ENCODE results near the gene LPXN.
A peak's percentile ranks its signal among the peaks of the same experiment; 100 is the strongest.
"Not testable (repeated sequence)": the region's sequence is repeated elsewhere in the genome, so short reads cannot be mapped to it uniquely, and the experiment has no call there.

LPXN gene

GRCh38 chr11:58579192-58580129 lies 3.8 kb upstream of the LPXN start:
- DNase-seq (ENCODE audit: insufficient read length, low spot score) (no peak), FAIRE-seq (peak; percentile 99)

DNA sequence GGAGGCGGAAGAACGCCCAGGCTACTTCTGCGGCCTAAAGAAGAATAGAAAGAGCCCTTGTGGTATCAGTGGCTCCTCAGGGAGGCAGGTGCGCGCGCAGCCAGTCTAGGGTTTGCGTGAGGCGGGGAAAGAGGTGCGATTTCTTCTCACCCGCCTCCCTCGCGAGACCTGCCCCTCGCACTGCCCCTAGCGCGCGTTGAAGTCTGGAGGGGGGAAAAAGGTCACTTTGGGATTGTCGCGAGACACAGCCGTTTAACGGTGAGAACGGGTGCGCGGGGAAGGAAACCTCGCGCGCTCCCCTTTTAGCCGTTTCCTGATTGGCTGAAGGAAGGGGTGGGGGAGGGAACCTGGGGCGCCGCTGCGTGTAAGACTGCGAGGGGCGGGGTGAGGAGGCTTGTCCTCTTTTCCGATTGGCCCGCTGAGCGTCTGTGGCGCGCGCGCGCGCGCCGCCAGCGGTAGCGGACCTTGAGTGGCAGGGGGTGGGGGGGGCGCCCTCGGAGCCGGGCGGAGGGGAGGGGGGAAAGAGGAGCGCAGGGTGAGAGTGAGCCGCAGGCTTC lies 3.1 kb upstream of the LPXN start, which contains the start of gene ZFP91:
ZFP91 (plus strand) TSS at position 429 of the 557 bp plus-strand sequence. CDS start 219 bp downstream, outside the sequence.
- peak; percentile 58 for DNase-seq (ENCODE audit: insufficient read length, low spot score)
- FAIRE-seq, result no peak

DNA sequence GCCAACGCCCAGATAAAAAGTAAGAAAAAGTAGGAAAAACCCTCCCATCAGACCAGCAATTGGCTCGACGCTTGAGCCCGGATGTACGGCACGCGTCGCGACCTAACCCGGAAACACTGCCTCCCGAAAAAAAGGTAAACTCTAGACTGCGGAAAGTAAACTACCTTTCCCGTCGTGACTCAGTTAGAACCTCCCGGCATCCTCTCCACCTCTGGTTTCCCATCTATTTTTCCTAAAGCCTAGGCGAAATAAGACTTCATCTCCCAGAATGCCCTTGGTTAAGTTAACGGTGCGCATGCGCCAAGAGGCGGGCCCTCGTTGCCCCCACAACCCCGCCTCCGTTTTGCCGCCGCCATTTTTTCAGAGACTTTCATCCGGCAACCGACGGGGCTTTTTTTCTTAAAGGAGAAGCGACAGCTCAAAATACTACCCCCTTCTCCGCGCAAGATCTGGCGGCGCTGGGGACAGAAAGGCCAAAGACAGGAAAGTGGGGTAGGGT lies 2.5 kb upstream of the LPXN start:
- FAIRE-seq (peak; percentile 98), DNase-seq (ENCODE audit: insufficient read length, low spot score) (no peak)

GRCh38 chr11:58577555-58578135 lies 2.0 kb upstream of the LPXN start:
- no peak for DNase-seq (ENCODE audit: insufficient read length, low spot score)
- no peak for FAIRE-seq

GRCh38 chr11:58576887-58577471 lies 1.3 kb upstream of the LPXN start:
- DNase-seq (ENCODE audit: insufficient read length, low spot score) (no peak), FAIRE-seq (peak; percentile 44)

DNA sequence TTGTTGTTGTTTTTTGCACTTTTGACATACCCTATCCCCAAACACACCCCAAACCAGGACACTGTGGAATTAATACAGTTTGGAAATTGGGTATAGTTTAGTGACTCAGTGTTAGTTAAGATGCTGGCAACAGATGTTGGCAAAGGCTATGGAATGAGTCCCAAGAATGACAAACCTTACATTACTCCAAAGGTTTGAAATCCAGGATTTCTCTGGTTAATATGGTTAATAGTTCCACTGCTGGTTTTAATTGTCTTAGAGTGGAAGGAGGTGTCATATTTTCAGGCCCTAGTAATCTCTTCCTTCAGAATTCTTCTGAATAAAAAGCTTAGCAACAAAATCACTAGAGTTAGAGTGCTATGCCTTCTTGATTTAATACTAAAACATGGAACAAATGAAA lies 775 bp downstream of the LPXN start:
- peak; percentile 85 for FAIRE-seq
- DNase-seq (ENCODE audit: insufficient read length, low spot score), result no peak

GRCh38 chr11:58573451-58574104 lies 2.1 kb downstream of the LPXN start:
- no peak for DNase-seq (ENCODE audit: insufficient read length, low spot score)
- FAIRE-seq, result peak; percentile 95

GRCh38 chr11:58572906-58573305 lies 2.8 kb downstream of the LPXN start:
- FAIRE-seq; DNase-seq (ENCODE audit: insufficient read length, low spot score): not testable (repeated sequence)

GRCh38 chr11:58567889-58568512 lies 7.7 kb downstream of the LPXN start:
- peak; percentile 80 for FAIRE-seq
- DNase-seq (ENCODE audit: insufficient read length, low spot score), result no peak

DNA sequence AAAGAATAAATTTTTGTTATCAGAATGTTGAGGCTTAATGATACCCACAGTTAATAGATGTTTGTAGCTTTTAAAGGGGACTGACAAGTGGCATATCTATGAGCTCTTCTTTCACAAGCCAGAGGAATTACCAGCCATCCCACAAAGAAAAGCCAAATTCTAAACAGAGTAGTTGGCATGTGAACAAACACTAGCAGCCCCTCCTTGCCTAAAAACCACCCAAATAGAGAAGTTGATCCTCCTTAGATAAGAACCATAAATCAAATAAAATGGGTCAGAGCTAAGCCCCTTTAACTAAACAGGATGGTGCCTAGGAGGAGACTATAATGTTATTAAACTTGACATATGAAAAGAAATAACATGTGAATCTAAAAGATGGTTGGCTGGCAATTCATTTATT lies 11.4 kb downstream of the LPXN start:
- FAIRE-seq (no peak), DNase-seq (ENCODE audit: insufficient read length, low spot score) (no peak)

GRCh38 chr11:58562375-58562800 lies 13.3 kb downstream of the LPXN start:
- FAIRE-seq, result peak; percentile 66
- no peak for DNase-seq (ENCODE audit: insufficient read length, low spot score)

DNA sequence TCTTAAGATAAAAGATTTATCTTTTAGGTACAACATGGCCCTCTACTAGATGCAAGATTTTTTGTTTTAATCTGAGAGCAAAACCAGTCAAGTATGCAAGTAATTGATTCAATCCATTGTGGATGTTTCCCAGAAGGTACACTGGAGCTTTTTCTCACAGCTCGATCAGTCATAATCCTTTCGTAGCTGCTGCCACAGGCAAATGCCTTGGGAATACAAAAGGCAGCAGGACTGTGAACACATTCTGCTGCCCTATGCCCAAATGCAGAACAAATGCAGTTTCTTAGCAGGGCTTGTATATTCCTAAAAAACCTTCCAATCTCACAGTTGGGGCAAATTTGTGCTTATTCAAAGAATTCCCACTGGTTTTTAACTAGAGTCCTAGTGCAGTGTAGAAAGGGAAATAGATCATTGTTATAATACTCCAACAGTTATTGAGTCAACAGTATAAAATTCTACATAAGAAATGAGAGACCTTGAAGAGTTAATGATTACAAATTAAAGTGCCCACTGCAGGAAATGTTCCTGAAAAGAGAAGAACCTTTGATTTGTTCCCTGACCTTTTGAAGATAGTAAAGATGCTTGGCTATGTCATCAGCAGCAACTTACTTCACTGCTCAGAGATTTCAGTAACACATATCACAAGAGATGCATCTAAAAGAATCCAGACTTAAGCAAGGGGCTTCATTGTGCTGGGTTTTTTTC lies 14.1 kb downstream of the LPXN start:
- no peak for FAIRE-seq
- DNase-seq (ENCODE audit: insufficient read length, low spot score), result no peak

DNA sequence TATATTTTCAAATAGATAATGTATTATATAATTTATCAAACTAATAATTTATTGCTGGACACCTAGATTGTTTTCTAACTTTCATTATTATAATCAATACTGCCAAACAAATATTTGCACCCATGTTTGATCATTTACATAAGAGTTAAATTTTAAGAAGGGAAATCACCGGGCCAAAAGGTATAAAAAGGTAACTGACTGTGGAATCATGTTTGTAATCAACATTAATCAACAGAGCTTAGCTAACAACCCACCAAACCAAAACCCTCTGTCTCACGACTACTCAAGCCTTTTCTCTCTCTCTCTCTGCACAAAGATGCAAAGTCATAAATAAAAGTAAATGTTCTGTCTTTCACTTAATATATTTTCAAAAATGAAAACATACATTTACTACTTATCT lies 14.8 kb downstream of the LPXN start:
- FAIRE-seq (no peak), DNase-seq (ENCODE audit: insufficient read length, low spot score) (no peak)

- DNase-seq (ENCODE audit: insufficient read length, low spot score) (no peak), FAIRE-seq (no peak)
Observed at GRCh38 chr11:58549644-58550043, 26.0 kb downstream of the LPXN start.

- FAIRE-seq, result no peak
- no peak for DNase-seq (ENCODE audit: insufficient read length, low spot score)
Observed at GRCh38 chr11:58546841-58547240, 28.8 kb downstream of the LPXN start.

DNA sequence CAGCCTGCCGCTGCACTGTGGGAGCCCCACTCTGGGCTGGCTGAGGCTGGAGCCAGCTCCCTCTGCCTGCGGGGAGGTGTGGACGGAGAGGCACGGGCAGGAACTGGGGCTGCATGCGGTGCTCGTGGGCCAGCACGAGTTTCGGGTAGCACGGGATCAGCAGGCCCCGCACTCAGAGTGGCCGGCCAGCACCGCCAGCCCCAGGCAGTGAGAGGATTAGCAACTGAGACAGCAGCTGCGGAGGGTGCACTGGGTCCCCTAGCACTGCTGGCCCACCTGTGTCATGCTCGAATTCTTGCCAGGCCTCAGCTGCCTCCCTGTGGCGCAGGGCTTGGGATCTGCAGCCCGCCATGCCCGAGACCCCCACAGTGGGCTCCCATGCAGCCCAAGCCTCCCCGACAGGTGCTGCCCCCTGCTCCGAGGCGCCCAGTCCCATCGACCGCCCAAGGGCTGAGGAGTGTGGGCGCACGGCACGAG lies 43.8 kb downstream of the LPXN start:
- FAIRE-seq, result no peak
- DNase-seq (ENCODE audit: insufficient read length, low spot score), result no peak

GRCh38 chr11:58530236-58530635 lies 45.4 kb downstream of the LPXN start:
- FAIRE-seq, result no peak
- no peak for DNase-seq (ENCODE audit: insufficient read length, low spot score)

DNA sequence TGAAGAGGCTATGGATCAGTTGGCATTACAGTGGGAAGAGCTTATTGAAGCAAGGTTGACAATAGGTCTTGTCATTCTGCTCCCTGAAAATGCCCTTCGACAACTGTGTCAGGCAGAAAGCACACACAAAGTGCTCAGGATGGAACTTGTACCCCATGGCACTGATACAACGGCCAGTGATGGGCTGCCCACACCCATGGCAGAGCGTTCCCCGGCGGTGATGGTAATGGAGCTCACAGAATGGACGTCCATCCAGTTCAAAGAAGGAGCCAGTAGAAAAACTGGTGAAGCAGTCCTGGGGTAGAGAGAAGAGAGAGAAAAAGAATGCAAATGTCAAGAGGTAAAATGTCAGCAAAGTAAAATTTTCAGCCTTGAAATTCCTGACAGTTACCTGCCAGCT lies 48.2 kb downstream of the LPXN start:
- no peak for FAIRE-seq
- DNase-seq (ENCODE audit: insufficient read length, low spot score), result no peak

GRCh38 chr11:58526721-58527120 lies 48.9 kb downstream of the LPXN start:
- DNase-seq (ENCODE audit: insufficient read length, low spot score) (no peak), FAIRE-seq (no peak)

Data from GM19239 (cell line).